TTC549 (cell line): ENCODE data around the gene TOMM70.

Experiments used
- FAIRE-seq: peaks from 2 replicates; lab custom pipeline; 2012; peaks lifted over from hg19 to GRCh38; lab: Jason Lieb, UNC

Gene TOMM70

DNA sequence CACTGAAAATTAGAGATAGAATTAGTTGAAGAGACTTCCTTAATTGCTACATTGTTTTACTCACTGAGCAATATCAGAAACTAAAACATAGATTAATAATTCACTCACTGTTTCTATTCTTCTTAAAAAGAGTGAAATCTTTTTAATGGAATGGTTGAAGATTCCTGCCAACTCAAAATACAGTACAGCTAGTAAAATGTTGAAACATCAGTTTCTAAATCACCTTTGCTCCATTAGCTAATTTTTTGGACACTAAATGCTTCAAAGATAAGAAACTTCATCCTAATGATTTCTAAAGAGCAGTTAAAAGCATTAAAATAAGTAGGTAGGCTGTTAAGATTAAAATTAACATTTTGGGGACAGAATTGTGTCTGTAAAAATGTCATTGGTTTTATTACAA, 76.8 kb downstream of the TOMM70 start:
- no peak for FAIRE-seq

DNA sequence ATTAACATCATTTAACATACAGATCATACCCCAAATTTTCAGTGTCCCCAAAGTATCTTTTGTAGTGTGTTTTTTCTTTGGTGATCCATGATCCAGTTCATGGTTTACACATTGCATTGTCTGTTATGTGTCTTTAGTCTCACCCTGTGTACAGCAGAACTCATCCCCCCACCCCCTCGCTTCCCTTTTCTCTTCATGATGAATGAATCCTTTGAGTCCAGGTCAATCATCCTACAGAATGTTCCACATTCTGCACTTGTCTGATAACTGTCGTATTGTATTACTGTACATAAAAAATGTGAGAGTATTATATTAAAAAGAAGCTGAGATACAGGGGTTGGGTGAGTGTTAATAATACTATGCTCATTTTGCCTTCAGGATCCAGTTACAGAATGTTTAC, 80.9 kb downstream of the TOMM70 start:
- FAIRE-seq, result no peak

DNA sequence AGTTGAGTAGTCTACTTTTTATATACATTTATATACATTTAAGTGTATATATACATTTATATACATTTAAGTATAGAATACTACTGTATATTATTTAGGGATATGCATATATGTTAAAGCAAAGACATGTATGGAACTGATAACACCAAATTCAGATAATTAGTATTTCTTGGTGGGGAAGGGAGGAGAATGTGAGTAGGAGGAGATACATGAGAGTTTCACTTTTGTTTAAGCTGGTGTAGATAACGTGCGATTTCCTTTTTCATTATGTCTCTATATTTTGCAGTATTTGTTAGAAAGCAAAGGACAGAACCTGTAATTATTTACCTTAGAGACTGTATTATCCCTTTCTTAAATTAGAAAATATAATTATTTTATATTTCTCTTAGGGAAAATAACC, 83.0 kb downstream of the TOMM70 start:
- no peak for FAIRE-seq

DNA sequence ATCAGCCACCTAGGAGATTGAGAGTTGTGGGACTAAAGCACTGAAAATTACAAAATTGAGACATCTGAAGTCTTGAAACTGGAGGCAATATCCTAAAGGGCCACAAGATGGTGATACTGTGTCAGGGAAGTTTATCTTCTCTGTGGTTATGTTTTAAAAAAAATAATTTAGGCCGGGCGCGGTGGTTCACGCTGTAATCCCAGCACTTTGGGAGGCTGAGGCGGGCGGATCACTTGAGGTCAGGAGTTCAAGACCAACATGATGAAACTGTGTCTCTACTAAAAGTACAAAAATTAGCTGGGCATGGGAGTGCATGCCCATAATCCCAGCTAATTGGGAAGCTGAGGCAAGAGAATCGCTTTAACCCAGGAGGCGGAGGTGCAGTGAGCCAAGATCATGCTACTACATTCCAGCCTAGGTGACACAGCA, 84.2 kb downstream of the TOMM70 start:
- FAIRE-seq, result peak; percentile 9
